ENCODE data around the gene MAGI3. TPM values are rescaled to one million over a fixed set of nuclear protein-coding genes. Genes with fewer than 3 reads are reported as not detected.

Gene MAGI3
- total RNA-seq, 4 donors from 2014 or later: 2.8 to 4.1 (median 4.0) TPM

GRCh38 chr1:113369699-113370098, 20.6 kb upstream of the MAGI3 start:
- no peaks in the 10 kb centered on the region for H3K9me3 ChIP-seq
- in situ Hi-C loops (cut with MboI; ENCODE audit: low sequenced_read_pairs in 4 of 4) (no loop called here), intact Hi-C loops (cut with DNase I; ENCODE audit: low total_unique reads) (no loop called here)
- H3K4me3 ChIP-seq: no peak overlapping the region
- no peak overlapping the region for H3K27ac ChIP-seq
- no peak for DNase-seq
- no peaks in the 10 kb centered on the region for H3K4me1 ChIP-seq
- no peaks in the 10 kb centered on the region for H3K27me3 ChIP-seq
- no peak for TF ChIP-seq POLR2A (IDR thresholded peaks at IDR 0.05)
- TF ChIP-seq CTCF (IDR thresholded peaks at IDR 0.05 in 4 of 5, conservative IDR thresholded peaks at IDR 0.05 in 1 of 5): no peak
- no peaks in the 10 kb centered on the region for H3K36me3 ChIP-seq
- ATAC-seq: no peak

- H3K4me1 ChIP-seq: no peaks in the 10 kb centered on the region
- no peaks in the 10 kb centered on the region for H3K27me3 ChIP-seq
- no peak overlapping the region for H3K27ac ChIP-seq
- in situ Hi-C loops (cut with MboI; ENCODE audit: low sequenced_read_pairs in 4 of 4) (no loop called here), intact Hi-C loops (cut with DNase I; ENCODE audit: low total_unique reads) (no loop called here)
- TF ChIP-seq POLR2A (IDR thresholded peaks at IDR 0.05) (no peak), CTCF (IDR thresholded peaks at IDR 0.05 in 4 of 5, conservative IDR thresholded peaks at IDR 0.05 in 1 of 5) (no peak)
- no peak for DNase-seq
- H3K9me3 ChIP-seq: no peaks in the 10 kb centered on the region
- no peaks in the 10 kb centered on the region for H3K36me3 ChIP-seq
- ATAC-seq: no peak
- H3K4me3 ChIP-seq: no peak overlapping the region
Measured at GRCh38 chr1:113370868-113371267, 19.4 kb upstream of the MAGI3 start.

GRCh38 chr1:113372546-113372945, 17.8 kb upstream of the MAGI3 start:
- DNase-seq (no peak), ATAC-seq (no peak)
- H3K36me3 ChIP-seq: no peaks in the 10 kb centered on the region
- no peak overlapping the region for H3K27ac ChIP-seq
- no peaks in the 10 kb centered on the region for H3K4me1 ChIP-seq
- in situ Hi-C loops (cut with MboI; ENCODE audit: low sequenced_read_pairs in 4 of 4): no loop called here
- TF ChIP-seq POLR2A (IDR thresholded peaks at IDR 0.05) (no peak), CTCF (IDR thresholded peaks at IDR 0.05 in 4 of 5, conservative IDR thresholded peaks at IDR 0.05 in 1 of 5) (no peak)
- H3K4me3 ChIP-seq: no peak overlapping the region
- no peaks in the 10 kb centered on the region for H3K9me3 ChIP-seq
- intact Hi-C loops (cut with DNase I; ENCODE audit: low total_unique reads): no loop called here
- no peaks in the 10 kb centered on the region for H3K27me3 ChIP-seq

GRCh38 chr1:113373644-113374043, 16.7 kb upstream of the MAGI3 start:
- TF ChIP-seq CTCF (IDR thresholded peaks at IDR 0.05 in 4 of 5, conservative IDR thresholded peaks at IDR 0.05 in 1 of 5): no peak
- no peak for TF ChIP-seq POLR2A (IDR thresholded peaks at IDR 0.05)
- DNase-seq (no peak), ATAC-seq (no peak)
- H3K4me1 ChIP-seq: no peaks in the 10 kb centered on the region
- H3K36me3 ChIP-seq: no peaks in the 10 kb centered on the region
- H3K9me3 ChIP-seq: no peaks in the 10 kb centered on the region
- in situ Hi-C loops (cut with MboI; ENCODE audit: low sequenced_read_pairs in 4 of 4): no loop called here
- no peaks in the 10 kb centered on the region for H3K27me3 ChIP-seq
- H3K4me3 ChIP-seq: no peak overlapping the region
- H3K27ac ChIP-seq: no peak overlapping the region
- intact Hi-C loops (cut with DNase I; ENCODE audit: low total_unique reads): no loop called here

GRCh38 chr1:113375878-113376277, 14.4 kb upstream of the MAGI3 start:
- DNase-seq: no peak
- no peak overlapping the region for H3K27ac ChIP-seq
- in situ Hi-C loops (cut with MboI; ENCODE audit: low sequenced_read_pairs in 4 of 4) (loop anchor here in 2 of 4 donors (25.0 kb wide), 2 partner anchors 536 to 664 kb away; partner anchors contain the start of genes AP4B1 (in 1 of the 2), DCLRE1B (in 1 of the 2), PPM1J (in 1 of the 2) and RHOC (in 1 of the 2)), intact Hi-C loops (cut with DNase I; ENCODE audit: low total_unique reads) (no loop called here)
- H3K4me1 ChIP-seq: no peaks in the 10 kb centered on the region
- no peak overlapping the region for H3K4me3 ChIP-seq
- ATAC-seq: no peak
- no peaks in the 10 kb centered on the region for H3K27me3 ChIP-seq
- no peaks in the 10 kb centered on the region for H3K9me3 ChIP-seq
- TF ChIP-seq CTCF (IDR thresholded peaks at IDR 0.05 in 4 of 5, conservative IDR thresholded peaks at IDR 0.05 in 1 of 5): no peak
- no peak for TF ChIP-seq POLR2A (IDR thresholded peaks at IDR 0.05)
- H3K36me3 ChIP-seq: no peaks in the 10 kb centered on the region
